GM12878 (cell line): Measurements from ENCODE around the gene MPRIP. TPM values are rescaled to one million over a fixed set of nuclear protein-coding genes. Genes with fewer than 3 reads are reported as not detected.

ENCODE experiments used
- ATAC-seq: fragments of 200-7000 bp; cut with Tn5 transposase; 3 replicates; pipeline ENCODE4 v1.9.1; 2020; ENCODE audit warnings: mild to moderate bottlenecking, moderate library complexity
- BruUV-seq: library from RNA; stranded (reverse); fragments of 400-500 nt; replicated peaks from 2 replicates; lab custom pipeline; 2021; lab: Mats Ljungman, UMichigan
- CTCF ChIA-PET: fragments of 300-600 bp; sonication (Branson Sonifier 250); formaldehyde crosslinking; extraction: SDS; loops from one replicate; lab custom pipeline; 2021; ENCODE audit warnings: inconsistent platforms; lab: Yijun Ruan, JAX
- POLR2A ChIA-PET: fragments of 350-600 bp; formaldehyde crosslinking; extraction: SDS; loops from one replicate; lab custom pipeline; 2021; ENCODE audit warnings: inconsistent platforms; lab: Charles Lee
- RAD21 ChIA-PET: fragments of 300-600 bp; sonication (Branson Sonifier 250); formaldehyde crosslinking; loops from one replicate; lab custom pipeline; 2023; ENCODE audit warnings: antibody characterized with exemption; ENCODE audit not compliant: unreplicated experiment; lab: Charles Lee
- SMC1A ChIA-PET: fragments of 300-600 bp; sonication (Branson Sonifier 250); formaldehyde crosslinking; loops from one replicate; lab custom pipeline; 2023; ENCODE audit not compliant: unreplicated experiment, uncharacterized antibody; lab: Charles Lee
- DNase-seq: peaks from one replicate; pipeline ENCODE4 v3.0.0-alpha.2; 2011; ENCODE audit warnings: low read depth, low spot score
- FAIRE-seq: peaks from 3 replicates; lab custom pipeline; 2011; peaks lifted over from hg19 to GRCh38; lab: Jason Lieb, UNC
- H2AFZ ChIP-seq: 2 replicates; pipeline ENCODE4 v1.6.0; 2011; ENCODE audit warnings: low read depth, low read length, control low read depth; ENCODE audit not compliant: control insufficient read depth
- H3K27ac ChIP-seq: 2 replicates; pipeline ENCODE4 v1.5.1; 2011; ENCODE audit warnings: control low read depth; ENCODE audit not compliant: control insufficient read depth, insufficient read depth
- H3K27me3 ChIP-seq, 2 experiments: replicated peaks in 1 of 2; 2 replicates each; pipeline versions ENCODE4 v1.6.0 to v1.6.1; 2011; ENCODE audit warnings: low read length in 1 of 2; ENCODE audit not compliant: control insufficient read depth in 2 of 2, insufficient read depth in 2 of 2
- H3K36me3 ChIP-seq, 2 experiments: 2 replicates each; pipeline ENCODE4 v1.5.1; 2011; ENCODE audit warnings: low read length in 1 of 2; ENCODE audit not compliant: control insufficient read depth in 2 of 2, insufficient read depth in 2 of 2
- H3K4me1 ChIP-seq: 2 replicates; pipeline ENCODE4 v1.6.1; 2011; ENCODE audit warnings: mild to moderate bottlenecking, low read length, moderate library complexity, mixed read lengths; ENCODE audit not compliant: control insufficient read depth, insufficient read depth
- H3K4me2 ChIP-seq: 2 replicates; pipeline ENCODE4 v1.6.0; 2011; ENCODE audit warnings: control low read depth; ENCODE audit not compliant: control insufficient read depth, insufficient read depth
- H3K4me3 ChIP-seq: fragments of 200-600 bp; sonication (generic); 2 replicates; pipeline ENCODE4 v1.5.1; 2016
- H3K79me2 ChIP-seq: 2 replicates; pipeline ENCODE4 v1.6.0; 2011; ENCODE audit warnings: low read length; ENCODE audit not compliant: control insufficient read depth, insufficient read depth
- H3K9ac ChIP-seq: 2 replicates; pipeline ENCODE4 v1.8.0; 2011; ENCODE audit warnings: low read length, control low read depth, mixed read lengths; ENCODE audit not compliant: control insufficient read depth, insufficient read depth
- H3K9me3 ChIP-seq: replicated peaks from 3 replicates; pipeline ENCODE4 v1.5.1; 2011; ENCODE audit warnings: mild to moderate bottlenecking, low read length; ENCODE audit not compliant: control insufficient read depth, insufficient read depth
- H4K20me1 ChIP-seq: 2 replicates; pipeline ENCODE4 v1.6.0; 2011; ENCODE audit not compliant: control insufficient read depth, insufficient read depth
- CBFB ChIP-seq: IDR thresholded peaks from 2 replicates; pipeline ENCODE4 v1.6.1; 2016; ENCODE audit warnings: antibody characterized with exemption, low read depth
- ETV6 ChIP-seq, 2 experiments: fragments of 450-650 bp in 1 of 2; IDR thresholded peaks in 1 of 2; conservative IDR thresholded peaks in 1 of 2; 2 replicates each; pipeline ENCODE4 v1.6.1; 2014; ENCODE audit warnings: antibody characterized with exemption in 1 of 2, borderline replicate concordance in 1 of 2, low read depth in 1 of 2, mild to moderate bottlenecking in 1 of 2, moderate library complexity in 1 of 2
- JUND ChIP-seq: IDR thresholded peaks from 2 replicates; pipeline ENCODE4 v1.6.1; 2012; ENCODE audit warnings: low read depth, mild to moderate bottlenecking, low read length, improper control_type of control experiment, moderate library complexity
- KAT2A ChIP-seq: conservative IDR thresholded peaks from 2 replicates; pipeline ENCODE4 v1.6.1; 2011; ENCODE audit warnings: low read depth, low read length; ENCODE audit not compliant: control insufficient read depth
- TARDBP ChIP-seq: IDR thresholded peaks from 2 replicates; pipeline ENCODE4 v1.6.1; 2016; ENCODE audit warnings: borderline replicate concordance
- ZZZ3 ChIP-seq: IDR thresholded peaks from 2 replicates; pipeline ENCODE4 v1.6.1; 2011; ENCODE audit warnings: low read depth; ENCODE audit not compliant: control insufficient read depth, insufficient read length
- WGBS: methylation state at CpG from one replicate; pipeline ENCODE4 v1.1.6; 2016; ENCODE audit warnings: low lambda C conversion rate; ENCODE audit not compliant: insufficient replicate concordance, insufficient coverage; ENCODE audit errors: missing lambda C conversion rate; 5-methylcytosine and 5-hydroxymethylcytosine counted together
- in situ Hi-C: fragments of 300-500 bp; cut with MboI; formaldehyde crosslinking; loops from 9 replicates; pipeline ENCODE4 v1.14.3; 2018; ENCODE audit warnings: mixed read lengths
- intact Hi-C: fragments of 100-400 bp; cut with micrococcal nuclease; formaldehyde crosslinking; loops from one replicate; pipeline ENCODE4 v1.14.2; 2022; ENCODE audit not compliant: unreplicated experiment
- polyA plus RNA-seq, 11 experiments: library from polyadenylated mRNA; depleted of rRNA in 4 of 11; unstranded in 6 of 11; stranded (reverse) in 5 of 11; fragments of >200 nt; fragmentation: Nextera tagmentation in 4 of 11; fragmentation: Illumina TruSeq in 1 of 11; extraction: Ambion mirVana in 4 of 11; extraction: Trizol in 1 of 11; gene quantifications; 1 replicate in 1 of 11; 2 replicates in 10 of 11; pipeline versions ENCODE4 v1.2.1 to v1.2.3, GENCODE V29; 2011 to 2016; ENCODE audit warnings: inconsistent platforms in 2 of 11, missing spikeins in 2 of 11, low read depth in 1 of 11
- total RNA-seq, 4 experiments: library from RNA; depleted of rRNA in 3 of 4; stranded (reverse); fragments of >200 nt in 3 of 4; fragmentation: Illumina TruSeq in 1 of 4; extraction: Trizol in 1 of 4; gene quantifications; 2 replicates each; pipeline versions ENCODE4 v1.2.1 to v1.2.3, GENCODE V29; 2013 to 2021
- TF ChIP-seq, protein P1 (sequence below): fragments of 450-650 bp; IDR thresholded peaks from 2 replicates; pipeline ENCODE4 v1.6.1; 2016; ENCODE audit warnings: mild to moderate bottlenecking, moderate library complexity, borderline replicate concordance

MPRIP gene
- total and polyA plus RNA-seq, 10 of the 15 experiments (the other 5 are each of a cell fraction or from before 2014, with no cell fraction given) = 16.5 to 168 (median 71.7) TPM

DNA sequence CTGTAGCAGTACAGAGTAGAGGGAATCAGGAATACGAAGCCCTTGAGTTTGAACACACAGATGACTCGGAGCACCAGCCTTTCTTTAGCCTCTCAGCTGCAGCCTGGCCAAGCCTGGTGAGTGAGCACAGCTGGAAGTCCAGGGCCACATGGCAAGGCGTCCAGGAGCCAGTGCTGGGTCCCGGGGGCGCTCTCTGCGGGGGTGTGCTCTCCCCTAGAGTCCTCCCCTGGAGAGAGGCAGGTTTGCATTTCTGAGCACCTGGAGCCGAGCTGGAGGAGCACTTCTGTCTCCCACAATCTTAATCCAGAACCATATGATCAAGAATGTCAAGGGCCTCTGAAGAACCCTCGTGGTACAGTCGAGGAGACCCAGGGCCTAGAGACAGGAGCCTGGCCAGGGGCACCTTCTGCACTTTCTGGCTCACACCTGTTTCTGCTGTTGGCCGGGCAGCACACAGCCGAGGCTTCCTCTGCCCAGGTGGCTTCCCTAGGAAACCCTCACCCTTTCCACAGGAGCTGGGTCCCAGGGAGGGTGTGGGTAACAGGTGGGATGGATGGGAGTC lies 85.6 kb downstream of the MPRIP start:
- Histone ChIP-seq H3K4me1 (peaks cover 5% of the 10 kb centered on the region; the same call in 1 of the 2 replicates), H3K4me2 (no peak overlapping the region), H3K79me2 (no peaks in the 10 kb centered on the region; the same call in none of the 2 replicates), H3K9me3 (no peaks in the 10 kb centered on the region), H4K20me1 (no peaks in the 10 kb centered on the region; the same call in 1 of the 2 replicates), H3K4me3 (no peak overlapping the region), H2AFZ (no peak overlapping the region), H3K9ac (no peak overlapping the region), H3K27me3 (no peaks in the 10 kb centered on the region)
- ChIA-PET SMC1A (no interaction called here), CTCF (no interaction called here), POLR2A (no interaction called here)
- no peak for DNase-seq
- intact Hi-C loops = no loop called here
- no TSS peak for BruUV-seq
- FAIRE-seq = no peak
- no peak for TF ChIP-seq ZZZ3
- no peak for TF ChIP-seq JUND
- TF ChIP-seq TARDBP = no peak
- TF ChIP-seq, protein P1, sequence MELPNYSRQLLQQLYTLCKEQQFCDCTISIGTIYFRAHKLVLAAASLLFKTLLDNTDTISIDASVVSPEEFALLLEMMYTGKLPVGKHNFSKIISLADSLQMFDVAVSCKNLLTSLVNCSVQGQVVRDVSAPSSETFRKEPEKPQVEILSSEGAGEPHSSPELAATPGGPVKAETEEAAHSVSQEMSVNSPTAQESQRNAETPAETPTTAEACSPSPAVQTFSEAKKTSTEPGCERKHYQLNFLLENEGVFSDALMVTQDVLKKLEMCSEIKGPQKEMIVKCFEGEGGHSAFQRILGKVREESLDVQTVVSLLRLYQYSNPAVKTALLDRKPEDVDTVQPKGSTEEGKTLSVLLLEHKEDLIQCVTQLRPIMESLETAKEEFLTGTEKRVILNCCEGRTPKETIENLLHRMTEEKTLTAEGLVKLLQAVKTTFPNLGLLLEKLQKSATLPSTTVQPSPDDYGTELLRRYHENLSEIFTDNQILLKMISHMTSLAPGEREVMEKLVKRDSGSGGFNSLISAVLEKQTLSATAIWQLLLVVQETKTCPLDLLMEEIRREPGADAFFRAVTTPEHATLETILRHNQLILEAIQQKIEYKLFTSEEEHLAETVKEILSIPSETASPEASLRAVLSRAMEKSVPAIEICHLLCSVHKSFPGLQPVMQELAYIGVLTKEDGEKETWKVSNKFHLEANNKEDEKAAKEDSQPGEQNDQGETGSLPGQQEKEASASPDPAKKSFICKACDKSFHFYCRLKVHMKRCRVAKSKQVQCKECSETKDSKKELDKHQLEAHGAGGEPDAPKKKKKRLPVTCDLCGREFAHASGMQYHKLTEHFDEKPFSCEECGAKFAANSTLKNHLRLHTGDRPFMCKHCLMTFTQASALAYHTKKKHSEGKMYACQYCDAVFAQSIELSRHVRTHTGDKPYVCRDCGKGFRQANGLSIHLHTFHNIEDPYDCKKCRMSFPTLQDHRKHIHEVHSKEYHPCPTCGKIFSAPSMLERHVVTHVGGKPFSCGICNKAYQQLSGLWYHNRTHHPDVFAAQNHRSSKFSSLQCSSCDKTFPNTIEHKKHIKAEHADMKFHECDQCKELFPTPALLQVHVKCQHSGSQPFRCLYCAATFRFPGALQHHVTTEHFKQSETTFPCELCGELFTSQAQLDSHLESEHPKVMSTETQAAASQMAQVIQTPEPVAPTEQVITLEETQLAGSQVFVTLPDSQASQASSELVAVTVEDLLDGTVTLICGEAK = no peak
- TF ChIP-seq KAT2A = no peak
- TF ChIP-seq ETV6 (conservative IDR thresholded peaks at IDR 0.05 in 1 of 2, IDR thresholded peaks at IDR 0.05 in 1 of 2; ENCODE audit: borderline replicate concordance in 1 of 2, low read depth in 1 of 2) = no peak
- no peak for TF ChIP-seq CBFB
- TF ChIP-seq, all 136 proteins: peak for 0
- H3K27ac ChIP-seq = no peak overlapping the region
- no peak for ATAC-seq
- RAD21 ChIA-PET = no interaction called here
- in situ Hi-C loops = no loop called here
- H3K36me3 ChIP-seq = peaks cover 20 to 32% of the 10 kb centered on the region in 2 experiments
- WGBS = 92% methylated on average over 11 of the region's 11 CpGs
